K562 treated with DMSO at 1 percent for 48 hours (cell line): Measurements from ENCODE around the gene TSHZ2. TPM values are rescaled to one million over a fixed set of nuclear protein-coding genes. Genes with fewer than 3 reads are reported as not detected.

Experiments
- total RNA-seq: library from RNA; unstranded; fragments of 300-600 nt; gene quantifications from 2 replicates; pipeline ENCODE4 v1.2.3, GENCODE V29; 2022; ENCODE audit warnings: low replicate concordance; ENCODE audit errors: extremely low read depth

The TSHZ2 gene
- total RNA-seq: not detected in 2 replicates

GRCh38 chr20:52972190-52972937, at the start of gene TSHZ2:
Gene TSHZ2, plus strand, starts transcription at chr20:52972358. Its CDS starts 936 bp downstream, at chr20:52973294.

